NAMALWA (cell line): ENCODE data around the gene UQCR11.

ENCODE experiments used
- DNase-seq: peaks from one replicate; pipeline ENCODE4 v3.0.0-alpha.2; 2015; ENCODE audit warnings: low spot score

Gene UQCR11

DNA sequence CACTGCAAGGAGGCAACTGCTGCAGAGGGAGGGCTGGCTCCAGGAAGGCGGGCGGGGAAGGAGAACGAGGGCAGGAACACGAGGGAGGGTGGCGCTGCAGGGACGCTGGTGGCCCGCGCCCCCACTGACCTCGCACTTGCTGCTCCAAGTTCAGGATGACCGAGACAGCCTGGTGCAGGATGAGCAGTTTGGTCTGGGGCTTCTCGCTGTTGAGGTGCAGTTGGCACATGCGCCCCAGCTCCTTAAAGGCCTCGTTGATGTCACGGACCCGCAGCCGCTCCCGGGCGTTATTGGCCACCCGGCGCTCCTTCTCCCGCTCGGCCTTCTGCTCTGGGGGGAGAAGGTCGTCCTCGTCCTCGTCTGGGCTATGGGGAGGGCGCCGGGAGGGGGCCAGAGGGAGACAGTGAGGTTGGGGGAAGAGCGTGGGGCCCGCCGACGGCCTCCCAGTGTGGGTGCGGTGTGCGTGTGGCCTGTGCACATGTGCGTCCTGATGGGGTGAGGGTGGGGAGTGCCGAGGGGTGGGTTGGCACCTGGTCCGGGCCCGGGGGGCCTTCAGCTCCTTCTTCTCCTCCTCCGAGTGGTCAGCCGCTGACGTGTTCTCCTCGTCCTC, 10.0 kb upstream of the UQCR11 start:
- no peak for DNase-seq

DNA sequence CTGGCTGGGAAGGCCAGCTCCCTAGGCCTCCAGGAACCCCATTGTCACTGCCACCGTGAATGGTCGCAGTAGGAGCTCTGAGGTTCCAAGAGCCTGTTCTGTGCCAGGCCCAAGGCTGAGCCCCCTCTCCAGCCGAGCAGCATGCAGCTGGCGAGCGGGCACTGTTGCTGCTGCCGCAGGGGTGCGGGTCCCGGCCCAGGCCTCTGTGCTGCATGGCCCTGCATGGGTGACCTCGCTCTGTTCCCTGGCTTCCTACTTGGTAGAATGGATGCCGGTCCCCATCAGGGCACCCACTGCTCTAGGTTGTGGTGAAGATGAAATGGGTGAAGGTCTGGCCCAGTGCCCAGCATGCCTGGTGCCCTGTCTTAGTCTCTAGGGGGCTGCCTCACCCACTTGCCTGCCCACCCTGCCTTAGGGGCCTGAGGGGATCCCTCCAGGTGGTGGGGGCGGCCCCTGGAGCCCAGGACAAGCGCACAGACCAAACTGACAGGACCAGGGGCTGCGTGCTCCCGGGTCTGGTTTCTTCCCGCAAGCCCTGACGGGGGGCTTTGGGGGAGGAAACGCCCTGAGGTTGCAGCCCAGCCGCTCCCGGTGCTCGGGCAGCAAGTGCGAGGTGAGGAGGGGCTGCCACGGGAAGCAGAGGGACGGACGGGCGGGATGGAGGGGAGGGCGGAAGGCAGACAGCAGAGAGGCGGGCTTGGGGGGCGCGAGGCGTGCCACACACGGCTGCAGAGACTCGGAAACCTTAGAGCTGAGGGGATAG, 8.7 kb upstream of the UQCR11 start:
- no peak for DNase-seq

DNA sequence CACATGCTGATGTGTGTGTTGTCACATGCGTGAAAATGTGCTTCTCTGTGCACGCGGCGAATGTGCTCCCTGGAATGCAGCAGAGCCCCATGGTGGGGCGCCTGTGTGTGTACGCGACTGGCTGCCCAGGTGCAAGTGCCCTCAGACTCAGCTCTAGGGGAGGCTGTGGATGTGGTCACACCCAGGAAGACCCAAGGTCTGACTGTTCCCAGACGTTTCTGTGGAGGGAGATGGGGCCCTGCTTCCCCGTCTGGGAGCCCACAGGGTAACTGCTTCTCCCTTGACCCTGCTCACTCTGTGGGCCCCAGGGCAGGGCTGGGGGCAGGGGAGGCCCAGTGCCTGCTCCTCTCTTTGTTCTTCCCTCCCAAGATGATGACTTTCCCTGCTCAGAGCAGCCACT, 7.9 kb upstream of the UQCR11 start:
- no peak for DNase-seq

DNA sequence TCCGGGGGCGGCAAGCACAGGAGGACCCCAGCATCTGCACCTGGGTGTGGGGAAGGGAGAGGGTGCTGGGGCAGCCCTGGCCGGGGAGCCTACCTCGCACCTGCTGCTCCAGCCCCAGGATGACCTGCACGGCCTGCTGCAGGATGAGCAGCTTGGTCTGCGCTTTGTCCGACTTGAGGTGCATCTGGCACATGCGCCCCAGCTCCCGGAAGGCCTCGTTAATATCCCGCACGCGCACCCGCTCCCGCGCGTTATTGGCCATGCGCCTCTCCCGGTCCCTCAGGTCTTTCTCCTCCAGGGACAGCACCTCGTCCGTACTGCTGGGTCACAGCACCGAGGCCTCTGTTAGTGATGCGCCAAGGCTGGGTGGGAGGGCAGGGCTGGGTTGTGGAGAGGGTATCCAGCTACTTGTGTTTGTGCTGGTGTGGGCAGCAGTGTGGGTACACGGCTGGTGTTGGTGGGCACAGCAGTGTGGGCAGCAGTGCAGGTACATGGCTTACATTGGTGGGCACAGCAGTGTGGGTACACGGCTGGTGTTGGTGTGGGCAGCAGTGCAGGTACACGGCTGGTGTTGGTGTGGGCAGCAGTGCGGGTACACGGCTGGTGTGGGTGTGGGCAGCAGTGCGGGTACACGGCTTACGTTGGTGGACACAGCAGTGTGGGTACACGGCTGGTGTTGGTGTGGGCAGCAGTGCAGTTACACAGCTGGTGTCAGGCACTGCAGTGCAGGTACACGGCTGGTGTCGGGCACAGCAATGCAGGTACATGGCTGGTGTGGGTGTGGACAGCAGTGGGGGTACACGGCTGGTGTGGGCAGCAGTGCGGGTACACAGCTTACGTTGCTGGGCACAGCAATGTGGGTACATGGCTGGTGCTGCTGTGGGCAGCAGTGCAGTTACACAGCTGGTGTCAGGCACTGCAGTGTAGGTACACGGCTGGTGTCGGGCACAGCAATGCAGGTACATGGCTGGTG, 7.1 kb upstream of the UQCR11 start:
- DNase-seq, result no peak

DNA sequence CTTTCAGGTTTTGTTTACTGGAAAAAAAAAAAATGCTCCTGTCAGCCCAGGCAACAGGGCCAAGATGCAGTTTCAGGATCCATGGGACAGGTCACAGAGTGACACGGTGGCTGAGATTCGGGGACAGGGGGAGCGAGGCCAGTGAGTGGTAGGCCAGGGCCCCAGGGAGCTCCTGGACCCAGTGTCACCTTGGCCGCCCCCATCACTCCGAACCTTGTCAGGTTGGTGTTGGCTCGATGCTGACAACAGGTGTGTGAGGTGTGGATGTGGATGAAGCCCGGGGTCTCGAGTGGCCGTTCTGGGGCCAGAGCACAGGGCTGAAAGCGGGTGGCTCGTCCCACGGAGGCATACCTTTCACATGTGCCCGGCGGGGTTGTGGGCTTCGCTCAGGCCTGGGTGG, 6.1 kb upstream of the UQCR11 start:
- DNase-seq, result no peak

DNA sequence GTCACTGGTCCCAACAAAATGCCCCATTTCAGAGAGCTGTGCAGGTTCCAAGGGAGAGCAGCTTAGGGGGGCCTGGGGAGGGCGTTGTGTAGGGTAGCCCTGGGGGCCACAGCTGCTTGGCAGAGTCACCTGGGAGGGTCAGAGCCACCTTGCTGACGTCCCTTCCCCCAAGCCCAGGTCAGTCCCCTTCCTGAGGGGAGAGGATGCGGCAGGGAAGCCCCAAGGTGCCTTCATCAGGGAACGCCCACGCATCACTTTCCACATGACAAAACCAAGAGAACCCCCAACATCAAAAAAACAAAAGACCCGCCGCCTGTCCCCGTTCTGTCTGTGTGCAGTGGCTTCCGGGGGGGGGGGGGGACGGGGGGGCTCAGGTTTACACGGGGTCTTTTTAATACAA, 5.3 kb upstream of the UQCR11 start:
- no peak for DNase-seq

DNA sequence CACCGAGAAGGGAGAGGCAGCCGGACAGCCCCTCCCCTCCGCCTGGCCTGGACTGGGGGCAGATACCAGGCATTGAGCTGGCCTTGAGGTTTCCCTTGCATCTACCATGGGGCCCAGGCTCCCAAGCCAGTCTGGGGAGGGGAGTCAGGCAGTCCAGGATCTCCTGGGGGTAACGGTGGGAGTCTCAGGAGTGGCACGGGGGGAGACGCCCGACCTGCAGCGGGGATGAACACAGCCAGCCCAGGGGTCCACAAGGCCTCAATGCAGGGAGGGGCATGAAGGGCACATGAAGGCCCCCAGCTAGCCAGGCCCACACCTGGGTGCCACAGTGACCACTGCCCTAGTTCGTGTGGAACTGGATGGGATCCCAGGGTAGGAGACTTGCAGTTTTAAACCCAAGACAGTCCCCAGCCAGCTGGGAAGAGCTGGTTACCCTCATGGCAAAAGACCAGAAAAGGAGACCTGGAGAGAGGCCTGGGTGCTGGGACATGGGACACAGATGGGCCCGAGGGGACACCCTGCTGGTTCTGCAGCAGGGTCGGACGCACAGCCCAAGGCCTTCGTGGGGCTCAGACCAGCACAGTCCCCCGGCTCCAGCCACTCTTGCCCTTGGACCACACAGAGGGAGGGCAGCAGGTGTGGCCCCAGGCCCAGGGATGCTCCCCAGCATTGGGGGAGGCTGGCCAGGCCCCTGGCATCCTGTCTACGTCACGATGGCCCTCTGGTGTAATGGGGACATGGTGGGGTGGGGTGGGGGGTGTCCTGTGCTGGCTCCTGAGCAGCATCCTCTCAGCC, 4.6 kb upstream of the UQCR11 start:
- no peak for DNase-seq

DNA sequence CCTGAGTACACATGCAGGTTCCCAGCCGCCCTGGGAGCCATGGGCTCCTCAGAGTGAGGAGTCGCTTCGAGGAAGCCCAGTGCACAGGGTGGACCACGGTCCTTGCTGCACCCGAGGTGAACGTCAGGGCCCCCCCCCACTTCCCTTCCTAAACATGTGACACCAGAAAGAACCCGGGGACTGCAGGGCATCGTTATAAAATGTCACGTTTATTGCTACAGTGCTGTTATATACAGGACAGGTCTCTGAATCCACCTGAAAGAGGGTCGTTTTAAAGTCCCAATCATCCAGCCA, 3.8 kb upstream of the UQCR11 start:
- DNase-seq, result peak; percentile 47

DNA sequence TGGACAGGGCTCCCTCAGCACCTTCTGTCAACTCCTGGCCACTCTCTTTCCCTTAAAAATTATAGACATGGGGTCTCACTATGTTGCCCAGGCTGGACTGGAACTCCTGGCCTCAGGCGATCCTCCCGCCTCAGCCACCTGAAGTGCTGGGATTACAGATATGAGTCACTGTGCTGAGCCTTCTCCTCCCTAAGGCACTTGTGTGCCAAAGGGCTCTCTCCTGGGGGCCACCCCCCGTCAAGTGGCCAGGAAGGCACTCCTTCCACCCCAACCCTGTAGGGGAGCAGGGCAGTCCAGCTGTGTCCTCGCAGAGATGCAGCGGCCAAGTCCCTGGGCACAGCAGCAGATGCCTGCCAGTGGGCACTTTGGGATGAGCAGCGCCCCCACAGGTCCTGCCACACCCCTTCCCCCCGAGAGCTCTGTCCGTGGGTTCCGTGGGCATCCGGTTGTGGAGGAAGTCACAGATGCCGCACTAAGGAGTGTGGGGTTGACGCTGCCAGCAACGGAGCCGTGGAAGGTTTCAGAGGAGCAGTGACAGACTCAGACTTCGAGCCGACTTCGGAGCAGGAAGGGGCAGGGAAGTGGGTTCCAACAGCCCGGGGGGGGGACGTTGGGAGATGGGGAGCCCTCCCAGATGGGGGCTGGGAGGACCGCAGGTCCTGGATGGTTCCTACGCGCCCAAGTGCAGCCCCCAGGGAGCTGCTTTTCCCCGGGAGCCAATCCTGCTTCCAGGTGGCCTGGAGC, 3.3 kb upstream of the UQCR11 start:
- DNase-seq, result no peak

DNA sequence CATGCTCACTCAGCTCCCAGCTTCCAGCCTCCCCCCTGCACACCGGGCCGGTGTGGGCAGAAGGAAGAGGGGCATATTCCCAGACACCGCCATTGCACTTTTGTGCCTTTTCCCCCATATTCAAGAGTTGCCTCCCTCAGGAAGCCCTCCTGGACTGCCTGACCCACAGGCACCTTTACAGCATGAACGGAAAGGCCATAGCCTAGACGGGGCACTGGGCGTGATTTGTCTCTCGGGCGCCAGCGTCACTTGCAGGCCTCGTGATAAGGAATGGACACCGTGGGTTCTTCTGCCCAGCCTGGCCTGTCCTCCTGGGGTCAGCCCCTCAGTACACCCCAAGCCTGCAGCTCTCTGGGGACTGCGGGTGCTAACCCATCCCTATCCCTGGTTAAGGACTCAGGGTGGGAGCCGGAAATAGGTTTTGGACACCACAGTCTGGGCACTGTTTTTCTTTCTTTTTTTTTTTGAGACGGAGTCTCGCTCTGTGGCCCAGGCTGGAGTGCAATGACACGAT, 933 bp upstream of the UQCR11 start:
- DNase-seq, result no peak

DNA sequence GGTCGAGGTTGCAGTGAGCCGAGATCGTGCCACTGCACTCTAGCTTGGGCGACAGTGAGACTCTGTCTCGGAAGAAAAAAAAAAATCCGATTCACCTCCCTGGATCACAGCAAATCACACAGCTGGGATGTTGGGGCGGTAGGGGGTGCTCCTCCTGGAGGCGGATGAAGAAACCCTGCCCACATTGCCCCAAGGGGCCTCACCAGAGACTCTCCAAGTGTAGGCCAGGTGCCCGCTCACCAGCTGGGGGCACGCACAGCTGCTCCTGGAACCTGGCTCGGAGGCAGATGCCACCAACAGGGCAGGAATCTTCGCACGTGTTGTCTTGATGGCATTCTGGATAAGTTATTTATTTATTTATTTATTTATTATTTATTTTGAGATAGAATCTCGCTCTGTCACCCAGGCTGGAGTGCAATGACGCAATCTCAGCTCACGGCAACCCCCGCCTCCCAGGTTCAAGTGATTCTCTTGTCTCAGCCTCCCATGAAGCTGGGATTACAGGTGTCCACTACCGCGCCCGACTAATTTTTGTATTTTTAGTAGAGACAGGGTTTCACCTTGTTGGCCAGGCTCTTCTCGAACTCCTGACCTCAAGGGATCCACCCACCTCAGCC, 3.1 kb downstream of the UQCR11 start:
- no peak for DNase-seq

DNA sequence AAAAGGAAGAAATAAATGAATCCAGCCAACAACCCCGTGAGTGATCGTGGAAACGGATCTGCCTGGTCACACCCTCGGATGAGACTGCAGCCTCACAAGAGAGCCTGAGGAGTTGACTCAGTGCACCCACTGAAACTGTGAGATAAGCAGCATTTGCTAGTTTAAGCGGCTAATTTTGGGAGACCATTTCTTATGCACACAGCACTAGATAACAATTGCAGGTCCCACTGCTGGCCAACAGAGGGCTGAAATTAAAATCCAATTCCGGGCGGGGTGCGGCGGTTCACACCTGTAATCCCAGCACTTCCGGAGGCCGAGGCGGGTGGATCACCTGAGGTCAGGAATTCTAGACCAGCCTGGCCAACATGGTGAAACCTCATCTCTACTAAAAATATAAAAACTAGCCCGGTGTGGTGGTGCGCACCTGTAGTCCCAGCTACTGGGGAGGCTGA, 3.6 kb downstream of the UQCR11 start:
- DNase-seq, result no peak

DNA sequence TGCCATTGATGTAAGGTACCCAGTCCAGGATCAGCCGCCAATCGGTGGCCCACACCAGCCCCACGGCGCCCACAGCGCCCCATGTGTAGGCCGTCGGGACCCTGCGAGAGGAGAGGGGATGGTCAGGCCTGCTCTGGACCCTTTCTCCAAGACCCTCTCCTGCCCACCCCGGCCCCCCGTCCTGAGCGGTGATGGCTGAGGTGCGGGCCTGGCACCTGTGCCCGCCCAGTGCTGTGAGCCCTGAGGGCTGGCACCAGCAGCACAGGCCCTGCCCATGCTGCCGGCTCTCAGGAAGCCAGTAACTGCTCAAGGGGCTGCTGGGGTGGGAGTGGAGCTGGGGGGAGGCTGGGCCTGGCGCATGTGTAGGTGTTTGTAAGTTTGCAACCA, 5.8 kb downstream of the UQCR11 start:
- DNase-seq, result no peak

DNA sequence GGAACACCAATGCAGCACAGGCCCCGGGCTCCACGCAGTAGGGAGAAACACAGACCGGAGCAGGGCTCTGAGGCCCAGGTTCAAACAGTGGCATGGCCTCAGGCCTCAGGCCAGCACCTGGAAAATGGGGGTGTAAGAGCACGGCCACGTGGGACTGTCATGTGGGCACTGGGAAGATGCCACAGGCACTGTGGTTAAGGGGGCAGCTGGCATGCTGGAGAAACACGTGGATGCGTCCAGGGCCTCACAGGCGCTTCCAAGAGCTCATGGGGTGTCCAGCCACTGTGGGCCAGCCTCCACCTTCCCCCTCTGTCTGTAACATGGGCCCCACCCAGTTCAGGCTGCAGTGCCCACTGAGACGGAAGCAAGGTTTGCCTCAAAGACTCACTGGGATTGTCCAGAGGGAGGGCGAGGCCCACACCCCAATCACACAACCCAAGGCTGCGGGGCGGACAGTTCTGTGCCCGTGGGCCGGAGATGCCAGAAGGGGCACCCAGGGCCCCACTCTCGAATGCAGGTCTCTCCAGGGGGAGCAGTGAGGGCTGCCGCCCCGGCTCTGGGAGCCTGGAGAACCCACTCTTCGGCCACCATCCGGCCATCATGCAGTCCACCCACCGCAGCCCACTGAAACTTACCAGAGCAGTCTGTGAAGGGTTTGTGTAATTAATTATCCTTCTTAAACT, 6.3 kb downstream of the UQCR11 start:
- DNase-seq, result no peak

DNA sequence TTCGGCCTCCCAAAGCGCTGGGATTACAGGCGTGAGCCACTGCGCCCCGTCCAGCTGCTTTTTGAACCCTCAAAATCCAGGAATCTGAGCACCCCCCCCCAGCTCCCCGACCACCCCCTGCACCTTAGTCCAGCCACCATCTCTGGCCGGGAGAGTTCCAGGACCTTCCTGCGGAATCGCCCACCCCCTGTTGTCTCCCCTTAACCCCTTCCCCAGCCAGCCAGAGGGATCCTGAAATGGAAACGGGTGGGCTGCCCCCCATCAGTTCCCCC, 11.8 kb downstream of the UQCR11 start:
- no peak for DNase-seq

DNA sequence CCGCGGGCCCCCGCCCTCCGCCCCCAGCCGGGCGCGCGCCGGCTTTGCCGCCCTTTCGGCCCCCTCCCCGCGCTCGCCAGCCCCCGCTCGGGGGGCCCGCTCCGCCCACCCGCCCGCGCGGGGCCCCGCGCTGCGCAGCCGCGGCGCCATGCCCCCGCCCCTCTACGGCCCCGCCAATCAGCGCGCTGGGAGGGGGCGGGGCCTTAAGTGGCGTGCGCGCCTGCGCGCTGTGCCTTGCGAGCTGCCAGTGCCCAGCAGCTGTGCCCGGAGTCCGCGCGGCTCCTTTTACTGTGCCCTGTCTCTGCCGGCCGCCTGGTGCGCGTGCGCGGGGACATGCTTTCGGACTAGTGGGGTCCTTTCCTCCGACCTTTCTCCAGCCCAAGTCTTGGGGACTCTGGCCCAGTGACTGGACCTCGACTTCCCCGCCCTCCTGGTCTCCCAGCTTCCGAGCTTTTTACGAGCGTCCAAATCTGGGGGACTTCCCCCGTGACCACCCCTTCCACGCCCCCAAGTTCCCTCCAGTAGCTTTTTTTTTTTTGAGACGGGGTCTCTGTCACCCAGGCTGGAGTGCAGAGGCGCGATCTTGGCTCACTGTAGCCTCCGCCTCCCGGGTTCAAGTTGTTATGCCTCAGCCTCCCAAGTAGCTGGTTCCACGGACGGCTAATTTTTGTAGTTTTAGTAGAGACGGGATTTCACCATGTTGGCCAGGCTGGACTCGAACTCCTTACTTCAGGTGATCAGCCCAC, 12.3 kb downstream of the UQCR11 start, which contains the start of gene MBD3:
TSS of gene MBD3 (minus strand) at position 111 of the 746 bp plus-strand sequence. CDS start 234 bp downstream, outside the sequence.
- DNase-seq, result peak; percentile 93

DNA sequence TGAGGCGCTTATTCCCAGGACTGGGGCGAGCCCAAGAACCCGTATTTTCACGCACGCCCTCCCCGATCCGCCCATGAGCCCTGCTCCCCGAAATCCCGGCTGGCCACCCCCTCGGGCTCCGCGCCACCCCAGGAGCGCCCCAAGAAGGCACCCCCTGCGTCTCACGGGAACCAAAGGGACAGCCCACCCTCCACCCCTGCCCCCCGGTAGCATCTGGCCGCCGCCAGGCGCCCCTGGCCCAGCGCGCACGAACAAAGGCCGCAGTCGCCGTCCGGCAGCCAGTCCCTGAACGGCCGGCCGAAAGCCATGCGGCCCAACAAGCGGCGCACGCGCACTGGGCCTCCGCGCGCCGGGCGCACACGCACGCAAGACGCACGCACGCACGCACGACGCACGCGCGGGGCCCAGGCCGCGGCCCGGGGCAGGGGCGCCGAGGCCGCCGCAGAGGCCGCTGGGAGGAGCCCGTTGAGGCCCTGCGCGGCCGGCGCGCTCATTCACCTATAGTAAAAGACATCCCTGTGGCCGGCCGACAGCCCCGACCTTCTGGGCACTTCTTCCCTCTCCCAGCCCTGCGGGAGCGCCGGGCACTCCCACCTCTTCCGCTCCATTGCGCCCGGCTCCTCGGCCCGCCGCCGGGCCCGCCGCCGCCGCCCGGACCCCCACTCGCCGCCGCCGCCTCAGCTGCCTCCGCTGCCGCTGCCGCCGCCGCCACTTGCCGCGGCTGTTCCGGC, 13.1 kb downstream of the UQCR11 start:
- peak; percentile 91 for DNase-seq

DNA sequence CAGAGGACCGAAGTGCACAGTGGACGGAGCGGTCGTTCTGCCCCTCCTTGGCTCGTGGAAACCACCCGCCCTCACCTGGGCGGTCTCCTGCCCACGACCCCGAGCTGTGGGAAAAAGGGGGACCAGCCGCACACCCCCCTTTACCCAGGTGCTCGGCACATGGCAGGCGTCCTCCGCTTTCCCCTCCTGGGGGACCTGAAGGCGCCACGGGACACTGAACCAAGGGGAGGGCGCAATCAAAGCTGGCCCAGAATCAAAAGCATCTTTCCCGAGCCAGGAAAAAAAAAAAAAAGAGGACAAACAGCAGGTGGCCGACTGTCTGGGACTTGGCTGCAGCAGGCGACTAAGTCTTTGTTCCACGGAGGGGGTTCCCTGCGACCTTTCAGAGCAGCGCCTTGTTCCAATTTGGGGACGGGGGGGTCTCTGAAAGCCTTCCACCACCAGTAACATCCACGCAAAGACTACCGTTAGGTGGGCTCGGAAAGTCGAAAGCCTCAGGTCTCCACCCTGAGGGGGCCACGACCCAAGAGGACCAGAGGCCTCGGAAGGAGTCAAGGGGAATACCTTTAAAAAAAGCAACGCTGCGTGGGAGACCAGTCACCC, 13.7 kb downstream of the UQCR11 start:
- peak; percentile 41 for DNase-seq
